CD14-positive monocyte (primary cell): Measurements from ENCODE around the gene RAD50. TPM values are rescaled to one million over a fixed set of nuclear protein-coding genes. Genes with fewer than 3 reads are reported as not detected.

Source experiments
- DNase-seq, 3 donors: peaks; one replicate each; pipeline ENCODE4 v3.0.0-alpha.2; 2011 to 2022
- H2AFZ ChIP-seq: 2 replicates; pipeline ENCODE4 v1.6.0; 2012; ENCODE audit warnings: mild to moderate bottlenecking, low read depth, low read length, inconsistent platforms; ENCODE audit not compliant: insufficient read depth, poor library complexity, severe bottlenecking
- H3K27ac ChIP-seq, 2 donors: 1 replicate in 1 of 2; 2 replicates in 1 of 2; pipeline ENCODE4 v1.5.1; 2012 to 2013; ENCODE audit warnings: low read length in 2 of 2, control low read depth in 1 of 2, inconsistent platforms in 1 of 2, low read depth in 1 of 2, mild to moderate bottlenecking in 1 of 2
- H3K27me3 ChIP-seq, 2 donors: one replicate each; pipeline versions ENCODE4 v1.6.0 to v1.6.1; 2011 to 2013; ENCODE audit warnings: low read length in 2 of 2; ENCODE audit not compliant: control insufficient read depth in 2 of 2, insufficient read depth in 2 of 2
- H3K36me3 ChIP-seq, 2 donors: replicated peaks in 1 of 2; 1 replicate in 1 of 2; 2 replicates in 1 of 2; pipeline versions ENCODE4 v1.5.1 to v1.6.1; 2012 to 2013; ENCODE audit warnings: low read length in 2 of 2, control low read depth in 1 of 2, inconsistent platforms in 1 of 2, mild to moderate bottlenecking in 1 of 2; ENCODE audit not compliant: insufficient read depth in 2 of 2, control insufficient read depth in 1 of 2
- H3K4me1 ChIP-seq, 2 donors: 1 replicate in 1 of 2; 2 replicates in 1 of 2; pipeline versions ENCODE4 v1.5.1 to v1.6.1; 2012 to 2013; ENCODE audit warnings: low read length in 2 of 2, control low read depth in 1 of 2, inconsistent platforms in 1 of 2, mild to moderate bottlenecking in 1 of 2, moderate library complexity in 1 of 2; ENCODE audit not compliant: insufficient read depth in 2 of 2, control insufficient read depth in 1 of 2
- H3K4me2 ChIP-seq: replicated peaks from 2 replicates; pipeline ENCODE3; 2012; ENCODE audit warnings: low read length, moderate library complexity, mild to moderate bottlenecking; ENCODE audit not compliant: poor library complexity, severe bottlenecking; ENCODE audit errors: extremely low read depth
- H3K4me3 ChIP-seq, 3 experiments: fragments of 200-600 bp in 1 of 3; sonication (generic) in 1 of 3; replicated peaks in 1 of 3; 1 replicate in 2 of 3; 2 replicates in 1 of 3; pipeline ENCODE4 v1.5.1; 2011 to 2013; ENCODE audit warnings: low read length in 3 of 3, mild to moderate bottlenecking in 3 of 3, control low read depth in 2 of 3, low read depth in 2 of 3, inconsistent platforms in 1 of 3, moderate library complexity in 1 of 3
- H3K79me2 ChIP-seq: 2 replicates; pipeline ENCODE4 v1.6.0; 2012; ENCODE audit warnings: mild to moderate bottlenecking, control low read depth, inconsistent platforms, low read length, moderate library complexity; ENCODE audit not compliant: insufficient read depth
- H3K9ac ChIP-seq: 2 replicates; pipeline ENCODE4 v1.6.0; 2017; ENCODE audit warnings: low read length, mild to moderate bottlenecking; ENCODE audit not compliant: insufficient read depth, poor library complexity, severe bottlenecking
- H3K9me3 ChIP-seq, 2 donors: replicated peaks in 1 of 2; 1 replicate in 1 of 2; 2 replicates in 1 of 2; pipeline versions ENCODE4 v1.5.1 to v1.6.1; 2012 to 2013; ENCODE audit warnings: low read length in 2 of 2, control low read depth in 1 of 2; ENCODE audit not compliant: control insufficient read depth in 1 of 2, insufficient read depth in 1 of 2
- H4K20me1 ChIP-seq: 2 replicates; pipeline ENCODE4 v1.6.0; 2012; ENCODE audit warnings: mild to moderate bottlenecking, low read length, control low read depth, moderate library complexity; ENCODE audit not compliant: insufficient read depth
- H3K27ac Mint-ChIP-seq, 7 donors: one replicate each; pipeline ENCODE4 v1.8.0; 2020; ENCODE audit warnings: mild to moderate bottlenecking in 7 of 7, mixed read lengths in 7 of 7, moderate library complexity in 6 of 7, inconsistent platforms in 2 of 7
- H3K27me3 Mint-ChIP-seq, 3 donors: one replicate each; pipeline ENCODE4 v1.8.0; 2021 to 2022; ENCODE audit warnings: low read depth in 3 of 3, mild to moderate bottlenecking in 3 of 3, mixed read lengths in 3 of 3, moderate library complexity in 3 of 3, inconsistent platforms in 1 of 3
- H3K36me3 Mint-ChIP-seq, 2 donors: one replicate each; pipeline ENCODE4 v1.8.0; 2020; ENCODE audit warnings: mixed read lengths in 2 of 2, inconsistent platforms in 1 of 2, mild to moderate bottlenecking in 1 of 2
- H3K4me1 Mint-ChIP-seq: one replicate; pipeline ENCODE4 v1.8.0; 2020; ENCODE audit warnings: mild to moderate bottlenecking, mixed read lengths
- H3K4me3 Mint-ChIP-seq, 2 donors: one replicate each; pipeline ENCODE4 v1.8.0; 2020; ENCODE audit warnings: mild to moderate bottlenecking in 2 of 2, mixed read lengths in 2 of 2, moderate library complexity in 1 of 2
- H3K9me3 Mint-ChIP-seq, 7 donors: one replicate each; pipeline ENCODE4 v1.8.0; 2020 to 2022; ENCODE audit warnings: mixed read lengths in 7 of 7, mild to moderate bottlenecking in 6 of 7, moderate library complexity in 6 of 7, inconsistent platforms in 2 of 7
- intact Hi-C, 2 donors: fragments of 100-400 bp; cut with micrococcal nuclease; formaldehyde crosslinking; loops; one replicate each; pipeline versions ENCODE4 v1.15.0 to v1.15.1; 2023
- polyA plus RNA-seq, 3 donors: library from polyadenylated mRNA; depleted of rRNA in 1 of 3; unstranded in 2 of 3; stranded (reverse) in 1 of 3; fragments of 300-500 nt in 2 of 3; fragments of >200 nt in 1 of 3; fragmentation: Illumina TruSeq in 2 of 3; gene quantifications; 1 replicate in 2 of 3; 2 replicates in 1 of 3; pipeline ENCODE4 v1.2.3, GENCODE V29; 2012 to 2021
- TF ChIP-seq, protein P1 (sequence below): fragments of 200-600 bp; IDR thresholded peaks from one replicate; pipeline ENCODE4 v1.8.0; 2022; ENCODE audit warnings: antibody characterized with exemption, mild to moderate bottlenecking

Gene RAD50
- polyA plus RNA-seq, 3 donors, result 5.8 to 9.3 (median 8.2) TPM

- no peak for DNase-seq
- Histone ChIP-seq H3K4me2 (no peak overlapping the region), H3K27me3 (no peaks in the 10 kb centered on the region), H3K79me2 (no peaks in the 10 kb centered on the region), H3K27ac (no peak overlapping the region), H4K20me1 (no peaks in the 10 kb centered on the region), H3K36me3 (no peaks in the 10 kb centered on the region), H2AFZ (no peak overlapping the region), H3K9ac (no peak overlapping the region), H3K4me3 (no peak overlapping the region), H3K4me1 (peaks cover 14 to 15% of the 10 kb centered on the region in 2 donors), H3K9me3 (no peaks in the 10 kb centered on the region)
- no peak overlapping the region for H3K27ac Mint-ChIP-seq
- no peak overlapping the region for H3K4me3 Mint-ChIP-seq
- H3K36me3 Mint-ChIP-seq, result no peaks in the 10 kb centered on the region
- H3K27me3 Mint-ChIP-seq, result no peaks in the 10 kb centered on the region
- no peaks in the 10 kb centered on the region for H3K9me3 Mint-ChIP-seq
- intact Hi-C loops, result no loop called here
- peaks cover 19% of the 10 kb centered on the region for H3K4me1 Mint-ChIP-seq
- TF ChIP-seq, protein P1, sequence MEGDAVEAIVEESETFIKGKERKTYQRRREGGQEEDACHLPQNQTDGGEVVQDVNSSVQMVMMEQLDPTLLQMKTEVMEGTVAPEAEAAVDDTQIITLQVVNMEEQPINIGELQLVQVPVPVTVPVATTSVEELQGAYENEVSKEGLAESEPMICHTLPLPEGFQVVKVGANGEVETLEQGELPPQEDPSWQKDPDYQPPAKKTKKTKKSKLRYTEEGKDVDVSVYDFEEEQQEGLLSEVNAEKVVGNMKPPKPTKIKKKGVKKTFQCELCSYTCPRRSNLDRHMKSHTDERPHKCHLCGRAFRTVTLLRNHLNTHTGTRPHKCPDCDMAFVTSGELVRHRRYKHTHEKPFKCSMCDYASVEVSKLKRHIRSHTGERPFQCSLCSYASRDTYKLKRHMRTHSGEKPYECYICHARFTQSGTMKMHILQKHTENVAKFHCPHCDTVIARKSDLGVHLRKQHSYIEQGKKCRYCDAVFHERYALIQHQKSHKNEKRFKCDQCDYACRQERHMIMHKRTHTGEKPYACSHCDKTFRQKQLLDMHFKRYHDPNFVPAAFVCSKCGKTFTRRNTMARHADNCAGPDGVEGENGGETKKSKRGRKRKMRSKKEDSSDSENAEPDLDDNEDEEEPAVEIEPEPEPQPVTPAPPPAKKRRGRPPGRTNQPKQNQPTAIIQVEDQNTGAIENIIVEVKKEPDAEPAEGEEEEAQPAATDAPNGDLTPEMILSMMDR, result no peak
These were observed 135.8 kb downstream of the RAD50 start for GRCh38 chr5:132692632-132692967.

Other genes starting within 250 kb of the RAD50 start
- gene SLC22A5, start 187.3 kb upstream of the RAD50 start, polyA plus RNA-seq, result 10 to 100 TPM in 1 of 3 donors, 1 to 10 TPM in 2; 2.4 to 14.6 (median 3.5) TPM
- gene IRF1, start 66.2 kb upstream of the RAD50 start, polyA plus RNA-seq, result 100 to 1,000 TPM; 125 to 363 (median 129) TPM
- gene IL5, start 13.5 kb upstream of the RAD50 start, polyA plus RNA-seq, result not detected
- gene IL13, start 101.2 kb downstream of the RAD50 start, polyA plus RNA-seq, result not detected
- not detected for gene IL4, start 117.0 kb downstream of the RAD50 start, polyA plus RNA-seq
- gene KIF3A, start 180.6 kb downstream of the RAD50 start, polyA plus RNA-seq, result 1 to 10 TPM in 2 of 3 donors, under 1 TPM in 1; 0.68 to 1.3 (median 1.2) TPM
- under 1 TPM in 1 of 3 donors, not detected in 2; 0.72 TPM for gene CCNI2, start 190.4 kb downstream of the RAD50 start, polyA plus RNA-seq
- gene SEPTIN8, start 220.3 kb downstream of the RAD50 start, polyA plus RNA-seq, result 1 to 10 TPM in 1 of 3 donors, under 1 TPM in 2; 0.36 to 5.0 (median 0.54) TPM